ENCODE data around the gene ATRNL1. TPM values are rescaled to one million over a fixed set of nuclear protein-coding genes. Genes with fewer than 3 reads are reported as not detected.

Gene ATRNL1
- total and polyA plus RNA-seq, 2 of the 8 experiments (the other 6 are each of a cell fraction or from before 2014, with no cell fraction given): 5.1 to 17.6 TPM

DNA sequence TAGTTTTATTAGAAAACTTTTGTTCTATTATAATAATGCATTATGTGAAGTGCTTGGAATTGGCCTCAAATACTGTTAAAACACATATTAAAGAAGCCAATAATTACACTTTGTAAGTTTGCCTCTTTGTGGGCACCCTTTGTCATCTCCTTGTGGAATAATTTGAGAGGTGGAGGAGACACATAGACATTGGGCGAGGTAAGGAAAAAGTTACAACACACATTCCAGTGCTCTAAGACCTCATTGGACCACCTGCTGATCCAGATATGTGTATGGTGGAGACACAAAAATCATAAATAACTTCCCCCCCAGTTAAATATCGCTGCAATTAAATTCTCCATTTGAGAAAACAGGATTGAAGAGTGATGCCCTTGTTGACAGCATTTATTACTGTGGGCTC lies 668.0 kb downstream of the ATRNL1 start:
- Histone ChIP-seq H3K27me3 (replicated peaks in 1 of 4; ENCODE audit: control insufficient read depth in 3 of 4, extremely low read depth in 1 of 4, insufficient read depth in 3 of 4, low read length in 3 of 4) (no peaks in the 10 kb centered on the region), H3K9ac (replicated peaks in 1 of 4; ENCODE audit: extremely low read depth in 1 of 4, low read depth in 3 of 4, low read length in 3 of 4) (no peak overlapping the region), H2BK12ac (ENCODE audit: low read depth, low read length) (no peak overlapping the region), H3K27ac (ENCODE audit: low read depth, low read length) (no peak overlapping the region), H3K14ac (ENCODE audit: insufficient read length) (no peak overlapping the region), H3K4ac (replicated peaks; ENCODE audit: insufficient read length, low read depth, low read length) (no peak overlapping the region), H2BK120ac (replicated peaks; ENCODE audit: low read depth, low read length) (no peak overlapping the region), H3K4me3 (ENCODE audit: extremely low read depth in 1 of 4, insufficient read depth in 2 of 4, low read depth in 3 of 4, low read length in 4 of 4) (no peak overlapping the region), H3K18ac (ENCODE audit: extremely low read depth, low read length) (no peak overlapping the region), H3K4me1 (replicated peaks in 1 of 4; ENCODE audit: control insufficient read depth in 3 of 4, insufficient read depth in 4 of 4, low read length in 3 of 4) (peaks cover 0 to 2% (median 0%) of the 10 kb centered on the region in 4 experiments; a peak in 2 of 7 replicates), H2BK20ac (ENCODE audit: low read length) (no peak overlapping the region), H3K23ac (ENCODE audit: insufficient read length) (no peak overlapping the region), H2BK15ac (ENCODE audit: low read length) (no peak overlapping the region), H2AK5ac (ENCODE audit: low read depth, low read length) (no peak overlapping the region), H4K20me1 (replicated peaks in 1 of 2; ENCODE audit: control insufficient read depth in 1 of 2, insufficient read depth in 2 of 2, low read length in 2 of 2) (no peaks in the 10 kb centered on the region), H3K36me3 (ENCODE audit: control insufficient read depth in 2 of 4, insufficient read depth in 4 of 4, low read length in 3 of 4) (no peaks in the 10 kb centered on the region), H2AFZ (ENCODE audit: low read length) (no peak overlapping the region), H3K4me2 (ENCODE audit: insufficient read depth in 1 of 2, low read depth in 2 of 2, low read length in 2 of 2) (no peak overlapping the region), H3K23me2 (ENCODE audit: low read depth, low read length) (no peaks in the 10 kb centered on the region), H4K91ac (replicated peaks; ENCODE audit: insufficient read length, low read length) (no peak overlapping the region), H3K56ac (replicated peaks; ENCODE audit: insufficient read length, low read depth, low read length) (no peak overlapping the region), H2BK5ac (ENCODE audit: low read depth, low read length) (no peak overlapping the region), H3K79me2 (ENCODE audit: control insufficient read depth in 1 of 2, insufficient read depth in 2 of 2, low read length in 2 of 2) (no peaks in the 10 kb centered on the region), H4K5ac (ENCODE audit: insufficient read length, low read depth, low read length) (no peak overlapping the region), H3K79me1 (ENCODE audit: low read depth, low read length) (no peaks in the 10 kb centered on the region), H4K8ac (ENCODE audit: extremely low read depth, insufficient read depth, low read length) (no peak overlapping the region), H3K9me3 (ENCODE audit: insufficient read depth in 2 of 2, low read depth in 1 of 2, low read length in 1 of 2) (no peaks in the 10 kb centered on the region)
- no peak for FAIRE-seq
- POLR2A ChIA-PET (ENCODE audit: partially characterized antibody): no interaction called here
- 93% methylated on average over 2 of the region's 2 CpGs; no CpG with 5 or more reads in 1 of the 2 experiments for WGBS, 2 experiments (ENCODE audit: extremely low coverage in 1 of 2, insufficient coverage in 1 of 2, insufficient read length in 1 of 2, insufficient replicate concordance in 2 of 2, low coverage in 1 of 2, low lambda C conversion rate in 2 of 2, missing lambda C conversion rate in 1 of 2)
- CTCF ChIA-PET (ENCODE audit: partially characterized antibody): interaction anchor here (0.6 to 1.2 kb wide), 2 partner anchors 12 to 17 kb away, joined by 3 read pairs; no protein-coding TSS in a partner anchor
- no peak for DNase-seq (ENCODE audit: low read depth in 1 of 2, low spot score in 2 of 2)
- TF ChIP-seq HDAC6 (IDR thresholded peaks at IDR 0.05; ENCODE audit: low read depth, low read length) (no peak), CEBPB (IDR thresholded peaks at IDR 0.05; ENCODE audit: low read depth, low read length) (no peak), ZNF274 (IDR thresholded peaks at IDR 0.05; ENCODE audit: borderline replicate concordance, extremely low read depth, low read length) (no peak), PHF8 (conservative IDR thresholded peaks at IDR 0.05; ENCODE audit: low read depth, low read length) (no peak), CBX5 (IDR thresholded peaks at IDR 0.05; ENCODE audit: low read depth, low read length) (no peak), KDM4A (IDR thresholded peaks at IDR 0.05; ENCODE audit: low read depth, low read length, severe bottlenecking) (no peak), ASH2L (IDR thresholded peaks at IDR 0.05; ENCODE audit: low read length) (no peak), GABPA (IDR thresholded peaks at IDR 0.05; ENCODE audit: borderline replicate concordance, insufficient read depth, low read length) (no peak), SP4 (IDR thresholded peaks at IDR 0.05; ENCODE audit: low read length) (no peak), SUZ12 (IDR thresholded peaks at IDR 0.05; ENCODE audit: low read length) (no peak), RFX5 (IDR thresholded peaks at IDR 0.05; ENCODE audit: borderline replicate concordance, low read depth, low read length) (no peak), MAFK (IDR thresholded peaks at IDR 0.05; ENCODE audit: low read depth, low read length) (no peak), SIN3A (conservative IDR thresholded peaks at IDR 0.05 in 1 of 2, IDR thresholded peaks at IDR 0.05 in 1 of 2; ENCODE audit: low read depth in 1 of 2, low read length in 2 of 2) (no peak)
- TF ChIP-seq, protein P1, sequence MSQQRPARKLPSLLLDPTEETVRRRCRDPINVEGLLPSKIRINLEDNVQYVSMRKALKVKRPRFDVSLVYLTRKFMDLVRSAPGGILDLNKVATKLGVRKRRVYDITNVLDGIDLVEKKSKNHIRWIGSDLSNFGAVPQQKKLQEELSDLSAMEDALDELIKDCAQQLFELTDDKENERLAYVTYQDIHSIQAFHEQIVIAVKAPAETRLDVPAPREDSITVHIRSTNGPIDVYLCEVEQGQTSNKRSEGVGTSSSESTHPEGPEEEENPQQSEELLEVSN (IDR thresholded peaks at IDR 0.05): no peak

Data from H1 (cell line).